NK-92 (cell line): ENCODE results near the gene STX3.
"Not testable (repeated sequence)": the region's sequence is repeated elsewhere in the genome, so short reads cannot be mapped to it uniquely, and the experiment has no call there.

ENCODE experiments used
- DNase-seq: peaks from one replicate; lab custom pipeline; 2025; ENCODE audit not compliant: unreplicated experiment; lab: John Stamatoyannopoulos, UW

The STX3 gene

GRCh38 chr11:59758401-59759037 lies 3.3 kb downstream of the STX3 start:
- no peak for DNase-seq

- no peak for DNase-seq
Measured at GRCh38 chr11:59759900-59760299, 4.7 kb downstream of the STX3 start.

GRCh38 chr11:59760771-59761170 lies 5.6 kb downstream of the STX3 start:
- no peak for DNase-seq

GRCh38 chr11:59761993-59762392 lies 6.8 kb downstream of the STX3 start:
- DNase-seq = no peak

- DNase-seq = no peak
Measured at GRCh38 chr11:59765068-59765735, 10.0 kb downstream of the STX3 start.

GRCh38 chr11:59766542-59767224 lies 11.5 kb downstream of the STX3 start:
- DNase-seq = no peak

GRCh38 chr11:59767225-59767611 lies 12.0 kb downstream of the STX3 start:
- no peak for DNase-seq

GRCh38 chr11:59769111-59769510 lies 13.9 kb downstream of the STX3 start:
- DNase-seq = no peak

- DNase-seq = no peak
Measured at GRCh38 chr11:59769828-59770227, 14.7 kb downstream of the STX3 start.

- DNase-seq = no peak
Measured at GRCh38 chr11:59770319-59770718, 15.1 kb downstream of the STX3 start.

- no peak for DNase-seq
Measured at GRCh38 chr11:59770869-59771268, 15.7 kb downstream of the STX3 start.

GRCh38 chr11:59771605-59772004 lies 16.4 kb downstream of the STX3 start:
- DNase-seq = no peak

- DNase-seq = no peak
Measured at GRCh38 chr11:59773083-59773440, 17.9 kb downstream of the STX3 start.

GRCh38 chr11:59776210-59777066 lies 21.3 kb downstream of the STX3 start:
- DNase-seq = no peak

GRCh38 chr11:59777104-59777503 lies 21.9 kb downstream of the STX3 start:
- DNase-seq = no peak

GRCh38 chr11:59778122-59778521 lies 22.9 kb downstream of the STX3 start:
- no peak for DNase-seq

- no peak for DNase-seq
Measured at GRCh38 chr11:59779487-59779886, 24.3 kb downstream of the STX3 start.

GRCh38 chr11:59782080-59782479 lies 26.9 kb downstream of the STX3 start:
- DNase-seq = no peak

GRCh38 chr11:59783632-59784090 lies 28.5 kb downstream of the STX3 start:
- DNase-seq = no peak

- not testable (repeated sequence) for DNase-seq
Measured at GRCh38 chr11:59784441-59784840, 29.3 kb downstream of the STX3 start.

GRCh38 chr11:59785818-59786217 lies 30.6 kb downstream of the STX3 start:
- DNase-seq = no peak

GRCh38 chr11:59787255-59787588 lies 32.0 kb downstream of the STX3 start:
- DNase-seq = no peak
